SK-N-SH treated with all-trans-retinoic acid at 6 μM for 48 hours (cell line): ENCODE data around the gene AMOTL1.

Experiments
- RARB ChIP-seq: fragments of 250-450 bp; sonication (Bioruptor Pico); IDR thresholded peaks from 2 replicates; pipeline ENCODE4 v1.8.0; 2021; ENCODE audit warnings: mild to moderate bottlenecking, moderate library complexity
- TF ChIP-seq, protein P1 (sequence below): fragments of 250-450 bp; sonication (Bioruptor Pico); IDR thresholded peaks from 2 replicates; pipeline ENCODE4 v1.5.0; 2020; ENCODE audit warnings: mild to moderate bottlenecking, moderate library complexity
- TF ChIP-seq, protein P2 (sequence below): fragments of 250-450 bp; sonication (Bioruptor Pico); IDR thresholded peaks from 2 replicates; pipeline ENCODE4 v1.8.0; 2020; ENCODE audit warnings: mild to moderate bottlenecking, moderate library complexity, borderline replicate concordance

DNA sequence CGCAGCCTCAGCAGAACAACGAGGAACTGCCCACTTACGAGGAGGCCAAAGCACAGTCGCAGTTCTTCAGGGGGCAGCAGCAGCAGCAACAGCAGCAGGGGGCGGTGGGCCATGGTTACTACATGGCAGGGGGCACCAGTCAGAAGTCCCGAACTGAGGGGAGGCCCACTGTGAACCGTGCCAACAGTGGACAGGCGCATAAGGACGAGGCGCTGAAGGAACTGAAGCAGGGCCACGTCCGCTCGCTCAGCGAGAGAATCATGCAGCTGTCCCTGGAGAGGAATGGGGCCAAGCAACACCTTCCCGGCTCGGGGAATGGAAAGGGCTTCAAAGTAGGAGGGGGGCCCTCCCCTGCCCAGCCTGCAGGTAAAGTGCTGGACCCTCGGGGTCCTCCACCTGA is 31.6 kb downstream of the AMOTL1 start:
- TF ChIP-seq, protein P1, sequence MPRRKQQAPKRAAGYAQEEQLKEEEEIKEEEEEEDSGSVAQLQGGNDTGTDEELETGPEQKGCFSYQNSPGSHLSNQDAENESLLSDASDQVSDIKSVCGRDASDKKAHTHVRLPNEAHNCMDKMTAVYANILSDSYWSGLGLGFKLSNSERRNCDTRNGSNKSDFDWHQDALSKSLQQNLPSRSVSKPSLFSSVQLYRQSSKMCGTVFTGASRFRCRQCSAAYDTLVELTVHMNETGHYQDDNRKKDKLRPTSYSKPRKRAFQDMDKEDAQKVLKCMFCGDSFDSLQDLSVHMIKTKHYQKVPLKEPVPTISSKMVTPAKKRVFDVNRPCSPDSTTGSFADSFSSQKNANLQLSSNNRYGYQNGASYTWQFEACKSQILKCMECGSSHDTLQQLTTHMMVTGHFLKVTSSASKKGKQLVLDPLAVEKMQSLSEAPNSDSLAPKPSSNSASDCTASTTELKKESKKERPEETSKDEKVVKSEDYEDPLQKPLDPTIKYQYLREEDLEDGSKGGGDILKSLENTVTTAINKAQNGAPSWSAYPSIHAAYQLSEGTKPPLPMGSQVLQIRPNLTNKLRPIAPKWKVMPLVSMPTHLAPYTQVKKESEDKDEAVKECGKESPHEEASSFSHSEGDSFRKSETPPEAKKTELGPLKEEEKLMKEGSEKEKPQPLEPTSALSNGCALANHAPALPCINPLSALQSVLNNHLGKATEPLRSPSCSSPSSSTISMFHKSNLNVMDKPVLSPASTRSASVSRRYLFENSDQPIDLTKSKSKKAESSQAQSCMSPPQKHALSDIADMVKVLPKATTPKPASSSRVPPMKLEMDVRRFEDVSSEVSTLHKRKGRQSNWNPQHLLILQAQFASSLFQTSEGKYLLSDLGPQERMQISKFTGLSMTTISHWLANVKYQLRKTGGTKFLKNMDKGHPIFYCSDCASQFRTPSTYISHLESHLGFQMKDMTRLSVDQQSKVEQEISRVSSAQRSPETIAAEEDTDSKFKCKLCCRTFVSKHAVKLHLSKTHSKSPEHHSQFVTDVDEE (CRISPR knock-in tag), result no peak
- TF ChIP-seq RARB (CRISPR knock-in tag), result no peak
- TF ChIP-seq, protein P2, sequence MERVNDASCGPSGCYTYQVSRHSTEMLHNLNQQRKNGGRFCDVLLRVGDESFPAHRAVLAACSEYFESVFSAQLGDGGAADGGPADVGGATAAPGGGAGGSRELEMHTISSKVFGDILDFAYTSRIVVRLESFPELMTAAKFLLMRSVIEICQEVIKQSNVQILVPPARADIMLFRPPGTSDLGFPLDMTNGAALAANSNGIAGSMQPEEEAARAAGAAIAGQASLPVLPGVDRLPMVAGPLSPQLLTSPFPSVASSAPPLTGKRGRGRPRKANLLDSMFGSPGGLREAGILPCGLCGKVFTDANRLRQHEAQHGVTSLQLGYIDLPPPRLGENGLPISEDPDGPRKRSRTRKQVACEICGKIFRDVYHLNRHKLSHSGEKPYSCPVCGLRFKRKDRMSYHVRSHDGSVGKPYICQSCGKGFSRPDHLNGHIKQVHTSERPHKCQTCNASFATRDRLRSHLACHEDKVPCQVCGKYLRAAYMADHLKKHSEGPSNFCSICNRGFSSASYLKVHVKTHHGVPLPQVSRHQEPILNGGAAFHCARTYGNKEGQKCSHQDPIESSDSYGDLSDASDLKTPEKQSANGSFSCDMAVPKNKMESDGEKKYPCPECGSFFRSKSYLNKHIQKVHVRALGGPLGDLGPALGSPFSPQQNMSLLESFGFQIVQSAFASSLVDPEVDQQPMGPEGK (CRISPR knock-in tag), result no peak
